Measurements from ENCODE around the gene RHOT2.

- TF ChIP-seq CTCF (conservative IDR thresholded peaks at IDR 0.05) (no peak), EZH2 (IDR thresholded peaks at IDR 0.05; ENCODE audit: low read depth) (no peak)
These were observed 39.4 kb upstream of the RHOT2 start for GRCh38 chr16:628321-629061.

All from PC-9 (cell line).